Neural progenitor cell (in vitro differentiated cells): ENCODE results near the gene KCNAB1. TPM values are rescaled to one million over a fixed set of nuclear protein-coding genes. Genes with fewer than 3 reads are reported as not detected.
"Not testable (repeated sequence)": the region's sequence is repeated elsewhere in the genome, so short reads cannot be mapped to it uniquely, and the experiment has no call there.

Experiments
- DNase-seq: peaks from one replicate; pipeline ENCODE4 v3.0.0-alpha.2; 2016; ENCODE audit warnings: low spot score
- H2AFZ ChIP-seq: fragments of 200-600 bp; sonication (generic); replicated peaks from 2 replicates; pipeline ENCODE4 v1.6.1; 2016; ENCODE audit warnings: antibody characterized with exemption
- H3F3A ChIP-seq: fragments of 200-600 bp; sonication (generic); 2 replicates; pipeline ENCODE4 v1.6.1; 2016; ENCODE audit warnings: antibody characterized with exemption, low read depth
- H3K27ac ChIP-seq: fragments of 200-600 bp; sonication (generic); 2 replicates; pipeline ENCODE4 v1.5.1; 2016; ENCODE audit warnings: mild to moderate bottlenecking
- H3K27me3 ChIP-seq: fragments of 200-600 bp; sonication (generic); 2 replicates; pipeline ENCODE4 v1.6.1; 2016; ENCODE audit warnings: mild to moderate bottlenecking, moderate library complexity
- H3K36me3 ChIP-seq: fragments of 200-600 bp; sonication (generic); 2 replicates; pipeline ENCODE4 v1.5.1; 2016
- H3K4me1 ChIP-seq: fragments of 200-600 bp; sonication (generic); 2 replicates; pipeline ENCODE4 v1.6.1; 2016; ENCODE audit warnings: mixed run types
- H3K4me2 ChIP-seq: fragments of 200-600 bp; sonication (generic); 2 replicates; pipeline ENCODE4 v1.6.1; 2016
- H3K4me3 ChIP-seq: fragments of 200-600 bp; sonication (generic); 2 replicates; pipeline ENCODE4 v1.5.1; 2016
- H3K79me2 ChIP-seq: fragments of 200-600 bp; sonication (generic); 2 replicates; pipeline ENCODE4 v1.6.1; 2016; ENCODE audit warnings: low read depth
- H3K9ac ChIP-seq: fragments of 200-600 bp; sonication (generic); 2 replicates; pipeline ENCODE4 v1.6.1; 2016
- H3K9me3 ChIP-seq: fragments of 200-600 bp; sonication (generic); 2 replicates; pipeline ENCODE4 v1.5.1; 2016; ENCODE audit warnings: low read depth
- H4K20me1 ChIP-seq: fragments of 200-600 bp; sonication (generic); 2 replicates; pipeline ENCODE4 v1.6.1; 2016; ENCODE audit warnings: low read depth
- H3K27ac Mint-ChIP-seq: 3 replicates; pipeline ENCODE4 v1.8.0; 2021; ENCODE audit warnings: mixed read lengths
- H3K27me3 Mint-ChIP-seq: 2 replicates; pipeline ENCODE4 v1.8.0; 2022; ENCODE audit warnings: low read depth, mild to moderate bottlenecking, inconsistent platforms, moderate library complexity, mixed read lengths; ENCODE audit not compliant: insufficient read depth
- H3K36me3 Mint-ChIP-seq: 3 replicates; pipeline ENCODE4 v1.8.0; 2021; ENCODE audit warnings: mixed read lengths
- H3K4me1 Mint-ChIP-seq: 3 replicates; pipeline ENCODE4 v1.8.0; 2021; ENCODE audit warnings: mixed read lengths
- H3K4me3 Mint-ChIP-seq: 3 replicates; pipeline ENCODE4 v1.8.0; 2021; ENCODE audit warnings: mild to moderate bottlenecking, moderate library complexity, mixed read lengths
- H3K9me3 Mint-ChIP-seq: 3 replicates; pipeline ENCODE4 v1.8.0; 2020; ENCODE audit warnings: mixed read lengths
- EZH2 ChIP-seq: fragments of 200-600 bp; sonication (generic); IDR thresholded peaks from 2 replicates; pipeline ENCODE4 v1.6.1; 2017; ENCODE audit warnings: antibody characterized with exemption, mild to moderate bottlenecking, moderate library complexity
- EZH2phosphoT487 ChIP-seq: fragments of 200-600 bp; sonication (generic); IDR thresholded peaks from 2 replicates; pipeline ENCODE4 v1.6.1; 2017; ENCODE audit warnings: antibody characterized with exemption
- total RNA-seq: library from RNA; depleted of rRNA; stranded (reverse); fragments of >200 nt; gene quantifications from 2 replicates; pipeline ENCODE4 v1.2.3, GENCODE V29; 2015; ENCODE audit warnings: low replicate concordance
- TF ChIP-seq, protein P1 (sequence below): fragments of 200-600 bp; sonication (generic); IDR thresholded peaks from 2 replicates; pipeline ENCODE4 v1.5.1; 2017; ENCODE audit warnings: antibody characterized with exemption, mild to moderate bottlenecking

Gene KCNAB1
- total RNA-seq, 1 donor from 2014 or later = 0.24 TPM

DNA sequence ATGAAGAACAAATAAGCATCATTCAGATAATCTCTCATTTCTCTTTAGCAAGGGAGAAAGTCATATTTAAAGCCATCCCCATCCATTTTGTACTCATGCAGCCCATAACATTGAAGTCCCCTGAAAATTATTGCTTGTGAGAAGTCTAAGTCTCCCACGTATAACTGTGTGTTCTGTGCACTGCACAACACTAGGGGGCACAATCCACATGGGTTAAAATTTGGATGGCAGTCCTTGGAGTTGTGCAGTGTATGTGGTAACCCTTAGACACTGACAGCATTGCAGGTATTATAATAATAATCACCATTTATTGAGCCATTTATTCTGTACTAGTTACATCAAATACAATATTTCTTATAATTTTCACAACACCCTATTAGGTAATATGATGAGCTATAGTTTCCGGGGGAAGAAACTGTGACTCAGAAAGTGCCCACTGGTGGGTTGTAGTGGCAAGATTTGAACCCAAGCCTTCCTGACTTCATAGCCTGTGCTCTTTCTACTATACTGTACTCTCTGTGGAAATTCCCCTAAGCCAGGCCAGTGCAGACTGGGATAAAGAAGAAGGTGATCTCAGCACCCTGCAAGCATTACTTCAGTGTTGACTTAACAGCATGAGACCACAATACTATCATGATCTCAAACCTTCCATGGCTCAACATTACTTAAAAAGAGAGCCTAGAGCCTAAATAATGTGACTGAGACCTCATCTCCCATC lies 15.7 kb downstream of the KCNAB1 start:
- H3F3A ChIP-seq = no peaks in the 10 kb centered on the region
- H3K36me3 ChIP-seq = no peaks in the 10 kb centered on the region
- DNase-seq = peak; percentile 23
- no peaks in the 10 kb centered on the region for H3K79me2 ChIP-seq
- no peak overlapping the region for H3K9ac ChIP-seq
- Mint-ChIP-seq H3K4me1 (peaks cover 5% of the 10 kb centered on the region), H3K27me3 (no peaks in the 10 kb centered on the region), H3K9me3 (no peaks in the 10 kb centered on the region), H3K4me3 (no peak overlapping the region), H3K27ac (no peak overlapping the region), H3K36me3 (no peaks in the 10 kb centered on the region)
- no peaks in the 10 kb centered on the region for H3K4me1 ChIP-seq
- H4K20me1 ChIP-seq = no peaks in the 10 kb centered on the region
- H3K4me3 ChIP-seq = no peak overlapping the region
- no peak overlapping the region for H3K27ac ChIP-seq
- no peaks in the 10 kb centered on the region for H3K27me3 ChIP-seq
- H3K9me3 ChIP-seq = no peaks in the 10 kb centered on the region
- H3K4me2 ChIP-seq = no peak overlapping the region
- no peak overlapping the region for H2AFZ ChIP-seq
- TF ChIP-seq EZH2phosphoT487 = no peak
- TF ChIP-seq, protein P1, sequence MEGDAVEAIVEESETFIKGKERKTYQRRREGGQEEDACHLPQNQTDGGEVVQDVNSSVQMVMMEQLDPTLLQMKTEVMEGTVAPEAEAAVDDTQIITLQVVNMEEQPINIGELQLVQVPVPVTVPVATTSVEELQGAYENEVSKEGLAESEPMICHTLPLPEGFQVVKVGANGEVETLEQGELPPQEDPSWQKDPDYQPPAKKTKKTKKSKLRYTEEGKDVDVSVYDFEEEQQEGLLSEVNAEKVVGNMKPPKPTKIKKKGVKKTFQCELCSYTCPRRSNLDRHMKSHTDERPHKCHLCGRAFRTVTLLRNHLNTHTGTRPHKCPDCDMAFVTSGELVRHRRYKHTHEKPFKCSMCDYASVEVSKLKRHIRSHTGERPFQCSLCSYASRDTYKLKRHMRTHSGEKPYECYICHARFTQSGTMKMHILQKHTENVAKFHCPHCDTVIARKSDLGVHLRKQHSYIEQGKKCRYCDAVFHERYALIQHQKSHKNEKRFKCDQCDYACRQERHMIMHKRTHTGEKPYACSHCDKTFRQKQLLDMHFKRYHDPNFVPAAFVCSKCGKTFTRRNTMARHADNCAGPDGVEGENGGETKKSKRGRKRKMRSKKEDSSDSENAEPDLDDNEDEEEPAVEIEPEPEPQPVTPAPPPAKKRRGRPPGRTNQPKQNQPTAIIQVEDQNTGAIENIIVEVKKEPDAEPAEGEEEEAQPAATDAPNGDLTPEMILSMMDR = peak; percentile 55

DNA sequence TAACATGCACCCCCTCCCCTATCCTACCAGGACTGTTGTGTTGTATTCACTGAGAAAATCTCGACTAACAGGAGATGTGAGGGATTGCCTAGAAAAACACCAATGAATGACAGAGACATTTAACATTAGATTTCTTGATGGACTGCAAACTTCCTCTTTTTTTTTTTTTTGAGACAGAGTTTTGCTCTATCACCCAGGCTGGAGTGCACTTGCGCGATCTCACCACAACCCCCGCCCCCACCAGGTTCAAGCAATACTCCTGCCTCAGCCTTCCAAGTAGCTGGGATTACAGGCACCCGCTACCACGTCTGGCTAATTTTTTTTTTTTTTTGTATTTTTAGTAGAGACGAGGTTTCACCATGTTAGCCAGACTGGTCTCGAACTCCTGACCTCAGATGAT lies 17.0 kb downstream of the KCNAB1 start:
- H3K9me3 ChIP-seq, H3K4me3 ChIP-seq, H3K4me1 Mint-ChIP-seq, H3K36me3 ChIP-seq, H3F3A ChIP-seq, H2AFZ ChIP-seq, H3K27ac Mint-ChIP-seq, H3K79me2 ChIP-seq, H3K36me3 Mint-ChIP-seq, H3K4me1 ChIP-seq, H3K9ac ChIP-seq, H4K20me1 ChIP-seq, H3K27ac ChIP-seq, H3K4me2 ChIP-seq, H3K4me3 Mint-ChIP-seq, H3K9me3 Mint-ChIP-seq, H3K27me3 ChIP-seq, H3K27me3 Mint-ChIP-seq, DNase-seq: not testable (repeated sequence)

DNA sequence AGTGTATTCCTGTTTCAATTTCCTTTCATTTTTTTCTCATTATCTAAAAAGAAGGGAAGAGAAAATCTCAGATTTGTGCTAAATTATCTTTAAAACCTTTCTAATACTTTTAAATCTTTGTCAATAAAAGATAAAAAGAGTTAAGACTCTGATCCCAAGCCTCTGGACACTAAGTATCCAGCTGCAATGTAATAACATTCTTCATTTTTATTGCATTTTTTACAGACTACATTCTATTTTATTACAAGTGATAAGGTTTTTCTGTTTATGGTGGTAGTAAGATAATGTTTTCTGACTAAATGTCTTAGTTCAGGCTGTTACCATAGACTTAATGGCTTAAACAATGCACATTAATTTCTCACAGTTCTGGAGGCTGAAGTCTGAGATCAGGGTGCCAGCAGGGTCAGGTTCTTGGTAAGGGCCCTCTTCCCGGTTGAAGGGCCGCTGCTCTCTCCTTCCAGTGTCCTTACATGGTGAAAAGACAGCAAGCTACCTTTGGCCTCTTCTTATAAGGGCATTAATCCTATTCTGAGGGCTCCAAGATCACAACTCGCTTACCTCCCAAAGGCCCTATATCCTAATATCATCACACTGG lies 19.7 kb downstream of the KCNAB1 start:
- H3K36me3 Mint-ChIP-seq = no peaks in the 10 kb centered on the region
- H3K27ac Mint-ChIP-seq = no peak overlapping the region
- H2AFZ ChIP-seq = no peak overlapping the region
- no peak overlapping the region for H3K4me3 ChIP-seq
- H3K4me1 Mint-ChIP-seq = no peaks in the 10 kb centered on the region
- H3K4me3 Mint-ChIP-seq = no peak overlapping the region
- TF ChIP-seq EZH2phosphoT487 = no peak
- TF ChIP-seq EZH2 = no peak
- TF ChIP-seq, protein P1 = no peak
- no peak overlapping the region for H3K4me2 ChIP-seq
- H3K9me3 Mint-ChIP-seq = no peaks in the 10 kb centered on the region
- H3K36me3 ChIP-seq = no peaks in the 10 kb centered on the region
- H3K79me2 ChIP-seq = no peaks in the 10 kb centered on the region
- no peak for DNase-seq
- no peaks in the 10 kb centered on the region for H3K27me3 ChIP-seq
- H3K4me1 ChIP-seq = no peaks in the 10 kb centered on the region
- H3K9ac ChIP-seq = no peak overlapping the region
- no peaks in the 10 kb centered on the region for H3F3A ChIP-seq
- no peaks in the 10 kb centered on the region for H3K9me3 ChIP-seq
- H3K27ac ChIP-seq = no peak overlapping the region
- no peaks in the 10 kb centered on the region for H4K20me1 ChIP-seq
- H3K27me3 Mint-ChIP-seq = no peaks in the 10 kb centered on the region

DNA sequence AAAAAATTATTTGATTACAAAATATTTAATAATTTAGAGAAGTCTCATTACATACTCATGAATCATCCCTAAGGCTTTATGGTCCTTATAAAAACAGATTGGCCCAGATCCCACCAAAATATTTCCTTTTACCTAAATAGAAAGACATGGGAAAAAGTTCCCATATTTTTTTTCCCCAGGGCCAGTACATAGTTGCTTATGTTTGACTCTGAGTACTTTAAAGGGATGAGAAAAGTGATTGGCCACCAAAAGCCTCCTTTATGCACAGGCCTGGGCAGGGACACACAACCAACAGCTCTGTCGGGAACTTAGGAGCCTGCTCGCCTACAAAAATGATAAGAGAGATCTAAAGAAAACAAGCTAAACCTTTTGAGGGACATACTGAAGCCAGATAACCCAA lies 22.3 kb downstream of the KCNAB1 start:
- no peaks in the 10 kb centered on the region for H3K9me3 ChIP-seq
- Mint-ChIP-seq H3K36me3 (no peaks in the 10 kb centered on the region), H3K27ac (no peak overlapping the region), H3K4me1 (no peaks in the 10 kb centered on the region), H3K4me3 (no peak overlapping the region), H3K27me3 (no peaks in the 10 kb centered on the region), H3K9me3 (no peaks in the 10 kb centered on the region)
- no peaks in the 10 kb centered on the region for H3F3A ChIP-seq
- H3K4me1 ChIP-seq = no peaks in the 10 kb centered on the region
- no peak overlapping the region for H3K9ac ChIP-seq
- H3K27ac ChIP-seq = no peak overlapping the region
- no peaks in the 10 kb centered on the region for H3K36me3 ChIP-seq
- no peak for DNase-seq
- H3K79me2 ChIP-seq = no peaks in the 10 kb centered on the region
- H3K27me3 ChIP-seq = no peaks in the 10 kb centered on the region
- H3K4me2 ChIP-seq = no peak overlapping the region
- H2AFZ ChIP-seq = peak overlapping the region; percentile 78
- H4K20me1 ChIP-seq = no peaks in the 10 kb centered on the region
- TF ChIP-seq EZH2phosphoT487 (no peak), EZH2 (no peak)
- TF ChIP-seq, protein P1 = no peak
- no peak overlapping the region for H3K4me3 ChIP-seq
